Hematopoietic multipotent progenitor cell treated with erythropoietin and hydrocortisone succinate and interleukin-3 and kit ligand, for 8 days (in vitro differentiated cells): ENCODE results near the gene ENO4.

ENCODE experiments used
- DNase-seq: peaks from one replicate; pipeline ENCODE4 v3.0.0-alpha.2; 2015

The ENO4 gene

GRCh38 chr10:116849248-116850057 lies at the start of gene ENO4:
TSS of gene ENO4 (plus strand) at chr10:116849499. CDS start at chr10:116849567, 68 bp downstream.
- no peak for DNase-seq

DNA sequence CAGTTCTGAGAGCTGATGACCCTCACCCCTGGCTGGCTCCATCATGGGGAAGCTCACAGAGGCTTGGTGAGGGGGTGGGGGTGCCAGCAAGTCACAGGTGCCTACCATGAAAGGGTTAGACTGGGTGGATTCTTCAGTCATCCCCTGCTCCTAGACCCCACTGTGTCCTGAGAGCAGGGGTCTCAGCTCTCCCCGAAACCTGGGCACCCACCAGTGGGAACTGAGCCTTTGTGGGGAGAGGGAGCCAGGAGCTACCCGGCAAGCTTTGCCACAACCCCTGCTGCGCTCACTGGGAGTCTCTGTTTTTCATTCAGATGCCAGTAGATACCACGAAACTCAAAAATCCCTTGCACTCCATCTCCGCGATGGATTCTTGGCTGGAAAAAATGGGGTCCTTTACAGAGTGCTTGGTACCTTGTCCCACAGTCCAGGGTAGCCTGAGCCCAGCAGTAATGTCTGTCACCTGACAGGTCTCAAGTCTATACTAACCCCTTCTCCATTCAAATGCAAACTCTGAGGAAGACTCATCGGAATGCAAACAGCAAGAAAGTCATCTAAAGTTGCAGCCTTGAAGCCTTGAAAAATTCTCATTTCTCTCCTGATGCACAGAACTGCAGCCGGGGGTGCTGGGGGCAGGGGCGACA lies 48.9 kb upstream of the ENO4 start:
- no peak for DNase-seq

- DNase-seq = no peak
Observed at GRCh38 chr10:116801658-116802057, 47.6 kb upstream of the ENO4 start.

GRCh38 chr10:116802474-116802873 lies 46.8 kb upstream of the ENO4 start:
- no peak for DNase-seq

DNA sequence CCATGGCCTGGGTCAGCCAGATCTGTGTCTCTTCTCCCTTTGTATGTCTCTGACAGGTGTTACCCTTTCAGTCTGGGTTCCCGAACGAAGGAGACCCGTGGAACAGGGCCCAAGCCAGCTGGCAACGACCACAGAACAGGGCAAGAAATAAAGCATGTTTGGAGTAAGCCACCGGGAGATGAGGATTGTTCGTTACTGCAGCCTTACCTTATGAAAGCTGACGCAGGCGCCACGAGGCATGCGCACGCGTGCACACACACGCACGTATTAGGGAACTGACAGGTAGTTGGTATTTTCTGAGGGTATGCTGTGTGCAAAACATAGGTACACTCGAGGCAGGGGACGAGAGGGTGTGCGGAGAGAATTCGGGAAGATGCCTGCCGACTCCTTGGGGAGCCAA lies 46.4 kb upstream of the ENO4 start:
- no peak for DNase-seq

DNA sequence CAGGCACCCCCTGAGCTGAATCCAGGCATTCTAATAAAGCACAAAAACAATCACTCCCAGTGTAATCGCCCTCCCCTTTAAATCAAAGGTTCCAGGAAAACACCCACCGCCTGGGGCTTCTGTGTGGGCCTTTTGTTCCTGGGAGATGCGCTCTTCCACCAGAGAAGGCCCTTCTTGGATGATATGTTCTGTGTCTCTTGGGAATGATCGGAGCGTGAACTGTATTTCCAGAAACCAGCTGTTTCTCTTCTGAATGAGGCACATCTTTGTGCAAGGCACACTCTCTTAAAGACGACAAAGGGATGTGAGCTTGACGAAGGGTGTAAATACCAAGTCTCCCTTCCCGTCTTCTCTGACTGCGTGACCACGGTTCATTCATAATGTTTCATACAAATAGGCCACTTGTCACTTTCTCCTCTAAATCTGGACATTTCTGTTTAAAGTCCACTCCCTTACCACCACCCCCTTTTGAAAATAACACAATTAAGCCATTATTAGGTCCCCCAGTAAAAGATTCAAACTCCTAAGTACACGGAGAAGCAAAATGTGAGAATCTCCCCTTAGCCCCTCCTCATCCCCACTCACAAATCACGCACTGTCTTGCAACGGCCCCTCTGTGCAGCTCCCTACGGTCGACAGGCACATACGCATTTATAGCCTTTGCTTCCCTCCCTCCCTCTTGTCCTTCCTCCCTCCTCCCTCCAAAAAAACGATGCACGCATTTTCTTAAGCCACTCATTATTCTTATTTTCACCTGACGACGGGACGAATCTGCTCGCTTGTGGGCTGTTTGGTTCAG lies 45.6 kb upstream of the ENO4 start:
- DNase-seq = no peak

GRCh38 chr10:116808706-116809105 lies 40.6 kb upstream of the ENO4 start:
- DNase-seq = no peak

DNA sequence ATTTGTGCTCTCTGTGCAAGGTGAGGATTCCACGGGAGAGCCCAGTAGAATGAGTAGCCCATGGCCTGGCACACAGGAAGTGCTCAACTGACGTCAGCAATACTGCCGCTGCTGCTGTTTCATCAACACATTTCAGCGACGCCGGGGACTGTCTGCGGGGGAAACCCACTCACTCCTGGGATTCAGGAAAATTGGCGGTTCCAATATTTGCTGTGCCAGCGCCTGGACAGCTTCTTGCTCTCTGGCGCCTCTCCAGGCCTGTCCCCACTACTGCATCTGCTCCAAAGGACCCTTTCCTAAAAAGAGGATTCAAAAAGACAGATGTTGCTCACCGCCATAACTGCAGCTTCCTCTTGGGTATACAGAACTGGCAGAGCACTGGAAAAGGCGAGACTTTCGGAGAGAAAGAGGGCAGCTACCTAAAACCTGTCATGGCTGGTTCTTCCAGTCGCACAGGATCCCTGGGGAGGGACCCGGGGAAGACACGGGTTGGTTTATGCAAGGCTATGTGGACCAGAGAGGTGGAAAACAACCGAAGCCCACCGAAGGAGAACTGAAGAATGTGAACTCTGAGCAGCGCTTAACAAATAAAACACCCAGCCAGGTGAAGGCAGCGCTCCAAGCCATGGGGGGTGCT lies 39.7 kb upstream of the ENO4 start:
- DNase-seq = peak; percentile 4

- no peak for DNase-seq
Observed at GRCh38 chr10:116810120-116810500, 39.2 kb upstream of the ENO4 start.

DNA sequence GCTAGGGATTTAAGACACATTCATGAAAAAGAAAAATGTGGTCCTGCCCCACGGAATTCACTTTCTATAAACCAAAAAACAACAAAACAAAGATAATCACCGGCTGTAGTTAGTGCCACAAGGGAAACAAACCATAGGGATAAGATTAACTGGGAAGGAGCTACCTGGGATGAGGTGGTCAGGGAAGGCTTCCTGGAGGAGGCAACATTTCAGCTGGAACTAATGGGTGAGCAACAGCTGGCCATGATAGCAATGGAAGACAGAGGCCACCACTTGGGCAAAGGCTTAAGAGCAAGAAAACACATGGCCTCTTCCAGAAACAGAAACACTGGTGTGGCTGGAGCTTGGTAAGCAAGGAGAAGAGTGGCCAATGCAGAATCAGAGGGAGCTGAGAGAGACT lies 38.4 kb upstream of the ENO4 start:
- no peak for DNase-seq

- no peak for DNase-seq
Observed at GRCh38 chr10:116811691-116812090, 37.6 kb upstream of the ENO4 start.

DNA sequence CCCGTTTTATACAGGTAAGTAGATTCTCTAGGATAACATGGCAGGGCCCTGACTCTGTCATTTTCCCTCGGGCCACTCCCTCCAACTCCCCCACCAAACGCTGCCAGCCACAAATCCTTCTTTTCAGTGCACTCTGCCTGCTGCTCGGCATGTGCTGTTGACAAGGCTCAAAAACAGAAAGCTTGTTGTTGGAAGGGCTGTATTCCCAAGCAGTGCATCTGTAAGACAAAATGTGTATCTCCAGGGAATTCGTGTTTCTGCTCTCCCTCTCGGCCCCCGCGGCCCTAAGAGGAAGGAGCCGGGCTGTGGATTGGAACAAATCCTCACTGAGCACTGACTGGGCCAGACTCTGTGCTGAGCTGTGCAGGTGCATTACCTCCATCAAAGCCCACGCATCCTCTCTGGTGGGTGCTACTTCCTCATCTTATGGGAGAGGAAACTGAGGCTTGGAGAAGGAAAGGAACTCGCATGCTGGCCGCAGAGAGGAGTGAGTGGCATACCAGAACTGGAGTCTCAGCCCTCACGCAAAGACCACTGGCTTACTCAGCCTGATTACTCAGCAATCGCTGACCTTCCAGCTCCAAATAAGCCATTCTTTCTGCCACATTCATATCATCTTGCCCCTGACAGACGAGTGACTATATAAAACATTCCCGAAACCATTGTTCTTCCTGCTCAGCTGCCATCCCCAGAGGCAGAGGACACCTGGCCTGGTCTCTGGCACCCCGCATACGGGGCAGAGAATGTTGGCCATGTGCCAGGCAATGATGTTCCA lies 33.5 kb upstream of the ENO4 start:
- DNase-seq = no peak

DNA sequence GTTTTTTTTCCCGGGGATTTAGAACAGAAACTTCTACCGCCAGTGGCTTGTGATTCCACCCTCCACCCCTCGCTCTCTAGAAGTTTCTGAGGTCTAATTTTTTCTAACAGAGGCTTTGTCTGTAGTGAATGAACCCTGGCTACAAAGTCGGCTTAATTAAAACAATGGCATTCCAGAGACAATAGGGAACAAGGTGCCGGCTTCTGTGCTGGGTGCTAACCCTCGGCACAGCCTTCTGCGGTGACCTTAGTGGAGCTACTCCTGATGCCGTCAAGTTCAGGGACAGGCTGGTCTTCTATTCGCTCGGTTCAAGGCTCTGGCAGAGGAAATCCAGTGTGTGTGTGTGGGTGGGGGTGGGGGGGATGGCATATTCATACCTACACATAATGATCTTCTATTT lies 32.1 kb upstream of the ENO4 start:
- no peak for DNase-seq

DNA sequence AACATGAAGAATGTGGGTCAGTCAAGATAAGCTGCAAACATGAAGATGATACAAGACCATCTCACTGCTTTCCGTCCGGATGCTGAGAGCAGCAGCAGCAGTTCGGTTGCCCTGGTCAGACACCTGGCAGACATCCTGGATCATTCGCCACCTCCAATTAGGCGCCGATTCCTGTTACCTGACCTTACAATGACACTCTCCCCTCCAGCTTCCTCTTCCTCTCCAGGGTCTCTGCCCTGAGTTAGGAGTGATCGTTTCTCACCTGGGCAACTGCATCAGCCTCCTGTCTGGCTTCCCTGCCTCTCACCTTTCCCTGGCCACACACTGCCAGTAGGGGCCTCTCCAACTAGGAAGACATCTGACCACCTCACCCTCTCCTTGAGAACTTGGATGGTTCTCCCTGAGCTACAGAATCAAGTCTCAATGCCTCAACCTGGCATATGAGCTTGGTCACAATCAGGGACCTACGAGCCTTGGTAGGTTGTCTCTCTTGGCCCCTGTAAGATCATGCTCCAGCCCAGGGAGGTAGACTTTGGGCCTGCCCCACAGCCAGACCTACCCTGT lies 31.4 kb upstream of the ENO4 start:
- no peak for DNase-seq

DNA sequence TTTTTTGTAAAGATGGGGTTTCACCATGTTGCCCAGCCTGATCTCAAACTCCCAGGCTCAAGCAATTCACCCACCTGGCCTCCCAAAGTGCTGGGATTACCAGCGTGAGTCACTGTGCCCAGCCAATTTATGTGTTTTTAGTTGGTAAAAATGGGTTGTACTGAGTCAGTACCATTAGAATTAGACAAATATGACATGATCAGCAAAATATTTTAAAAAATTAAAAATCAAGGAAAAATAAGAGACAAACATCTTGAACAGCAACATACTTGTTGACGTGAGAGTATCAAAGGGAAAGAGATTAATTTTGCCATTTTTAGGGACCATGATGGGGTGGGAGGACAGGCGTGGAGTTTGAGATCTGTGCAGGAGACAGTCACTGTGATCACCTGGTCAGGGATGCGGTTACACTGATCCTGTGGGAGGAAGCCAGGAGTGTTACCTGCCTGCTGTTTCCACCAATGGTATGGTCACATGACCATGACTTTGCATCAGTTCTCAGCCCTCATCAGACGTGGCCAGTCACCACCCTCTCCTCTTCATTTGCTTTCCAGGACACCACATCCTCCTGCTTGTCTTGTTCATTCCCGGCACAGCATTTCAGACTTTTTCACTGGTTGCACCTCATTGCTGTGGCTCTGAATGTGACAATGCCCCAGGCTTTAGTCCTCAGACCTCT lies 29.2 kb upstream of the ENO4 start:
- no peak for DNase-seq

DNA sequence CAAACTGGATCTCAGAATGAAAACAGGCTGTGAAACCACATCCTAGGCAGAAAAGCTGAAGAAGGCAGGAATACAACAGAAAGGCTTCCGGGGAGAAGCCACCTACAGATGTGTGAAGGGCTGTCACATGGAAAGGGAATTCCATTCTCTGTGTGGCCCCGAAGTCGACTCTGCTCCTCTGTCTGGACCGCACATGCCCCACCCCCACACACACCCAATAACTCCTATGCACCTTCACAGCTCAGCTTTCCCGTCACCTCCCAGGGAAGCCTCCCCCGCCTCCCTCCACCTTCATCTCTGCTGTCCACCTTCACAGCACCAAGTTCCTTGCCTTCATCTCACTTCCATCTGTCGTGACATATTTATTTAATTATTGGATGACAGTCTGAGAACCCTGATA lies 23.4 kb upstream of the ENO4 start:
- no peak for DNase-seq

- no peak for DNase-seq
Observed at GRCh38 chr10:116826803-116827202, 22.5 kb upstream of the ENO4 start.

GRCh38 chr10:116827214-116827671 lies 22.1 kb upstream of the ENO4 start:
- DNase-seq = no peak

DNA sequence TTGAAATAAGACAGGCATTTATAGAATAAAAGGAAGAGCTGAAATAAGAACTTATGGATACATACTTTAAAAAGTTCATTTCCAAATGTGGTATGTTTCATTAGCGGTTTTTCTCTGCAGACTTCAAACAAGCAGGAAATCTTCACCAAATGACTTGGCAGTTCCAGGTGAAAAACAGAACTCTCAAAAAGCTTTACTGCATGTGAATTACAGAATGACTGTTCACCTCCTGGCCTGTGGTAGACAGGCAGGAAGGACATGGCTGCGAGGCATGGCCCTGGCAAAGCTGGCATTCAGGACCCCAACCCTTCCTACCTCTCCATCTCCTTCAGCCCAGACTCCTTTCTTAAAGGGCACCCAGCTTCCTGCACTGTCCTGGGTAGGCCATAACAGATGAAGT lies 21.2 kb upstream of the ENO4 start:
- DNase-seq = no peak

DNA sequence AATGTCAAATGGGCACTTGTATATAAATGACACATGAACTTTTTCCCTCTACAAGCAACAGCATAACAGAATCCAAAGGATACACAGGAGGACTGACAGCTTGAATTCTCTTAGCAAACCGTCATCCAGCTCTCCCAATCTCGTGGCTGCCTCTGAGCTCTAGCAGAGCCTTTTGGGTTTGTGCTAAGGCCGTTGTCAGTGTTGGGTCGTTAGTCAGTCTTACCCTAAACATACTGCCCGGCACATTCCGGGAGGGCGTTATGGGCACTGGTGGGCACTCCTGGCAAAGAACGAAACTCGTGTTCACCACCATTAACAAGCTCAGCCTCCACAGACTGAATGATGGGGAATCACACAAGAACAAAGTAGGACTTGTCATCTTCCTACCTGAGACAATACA lies 19.6 kb upstream of the ENO4 start:
- no peak for DNase-seq

DNA sequence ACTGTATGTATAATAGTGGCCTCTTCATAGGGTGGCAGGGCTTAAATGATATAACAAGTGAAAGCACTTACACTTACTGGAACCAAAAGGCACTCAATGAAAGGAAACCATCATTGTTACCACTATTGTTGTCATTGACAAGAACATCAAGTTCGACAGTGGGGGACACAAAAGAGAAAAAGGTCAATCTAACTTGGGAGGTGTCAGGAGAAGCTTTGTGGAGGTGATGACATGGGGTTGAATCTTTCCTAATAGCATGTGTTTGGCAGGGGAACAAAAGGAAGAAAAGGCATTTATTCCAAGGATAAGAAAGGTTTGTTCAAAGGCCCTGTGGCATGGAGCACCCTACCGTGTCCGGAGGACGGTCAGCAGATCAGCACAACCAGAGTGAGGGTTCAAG lies 18.2 kb upstream of the ENO4 start:
- no peak for DNase-seq

- no peak for DNase-seq
Observed at GRCh38 chr10:116831790-116832189, 17.5 kb upstream of the ENO4 start.
